ENCODE data around the gene SUN1.

DNA sequence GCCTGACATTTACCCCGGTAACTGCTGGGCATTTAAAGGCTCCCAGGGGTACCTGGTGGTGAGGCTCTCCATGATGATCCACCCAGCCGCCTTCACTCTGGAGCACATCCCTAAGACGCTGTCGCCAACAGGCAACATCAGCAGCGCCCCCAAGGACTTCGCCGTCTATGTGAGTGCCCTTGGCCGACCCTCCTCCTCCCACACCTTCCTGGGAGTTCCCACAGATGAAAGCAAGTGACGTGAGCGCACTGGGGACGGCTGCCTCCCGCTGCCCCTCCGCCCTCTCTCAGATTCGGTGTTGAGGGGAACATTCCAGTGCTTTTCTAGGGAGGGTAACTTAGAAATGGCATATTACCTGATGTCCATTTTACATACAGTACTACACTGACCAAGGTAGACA is 37.1 kb downstream of the SUN1 start:
- no peak for TF ChIP-seq GATA3 (IDR thresholded peaks at IDR 0.05; ENCODE audit: low read depth, low read length)
- TF ChIP-seq GATA2 (IDR thresholded peaks at IDR 0.05; ENCODE audit: low read depth, low read length) = no peak

Measured in SH-SY5Y (cell line).